Measurements from ENCODE around the gene FEM1C. TPM values are rescaled to one million over a fixed set of nuclear protein-coding genes. Genes with fewer than 3 reads are reported as not detected.

The FEM1C gene
- total and polyA plus RNA-seq, 10 donors: 3.1 to 22.7 (median 16.9) TPM

GRCh38 chr5:115586525-115587146, 42.1 kb upstream of the FEM1C start:
- H3K36me3 ChIP-seq: no peaks in the 10 kb centered on the region
- H3K27ac ChIP-seq: no peak overlapping the region
- intact Hi-C loops (cut with DNase I; ENCODE audit: low total_unique reads): loop anchor here (5.0 kb wide), 1 partner anchor 274 kb away; no protein-coding TSS in a partner anchor
- 52 to 62% (median 53%) methylated on average over 6 of the region's 6 CpGs for WGBS, 5 donors
- no peak overlapping the region for H3K4me3 ChIP-seq
- no peak for DNase-seq
- peaks cover 0 to 11% (median 5%) of the 10 kb centered on the region in 6 donors for H3K4me1 ChIP-seq
- TF ChIP-seq CTCF (IDR thresholded peaks at IDR 0.05 in 8 of 11, conservative IDR thresholded peaks at IDR 0.05 in 3 of 11) (peak; percentile 18 to 72 (median 52)), POLR2A (IDR thresholded peaks at IDR 0.05) (no peak)
- no peaks in the 10 kb centered on the region for H3K9me3 ChIP-seq
- no peaks in the 10 kb centered on the region for H3K27me3 ChIP-seq (replicated peaks in 1 of 7)

GRCh38 chr5:115585265-115585664, 40.7 kb upstream of the FEM1C start:
- intact Hi-C loops (cut with DNase I; ENCODE audit: low total_unique reads): loop anchor here (5.0 kb wide), 1 partner anchor 273 kb away; no protein-coding TSS in a partner anchor
- Histone ChIP-seq H3K27ac (no peak overlapping the region), H3K4me1 (peaks cover 0 to 11% (median 5%) of the 10 kb centered on the region in 6 donors), H3K9me3 (no peaks in the 10 kb centered on the region), H3K27me3 (replicated peaks in 1 of 7) (no peaks in the 10 kb centered on the region), H3K36me3 (peaks cover 0 to 11% (median 0%) of the 10 kb centered on the region in 6 donors), H3K4me3 (no peak overlapping the region)
- DNase-seq: no peak
- 94 to 100% (median 98%) methylated on average over 1 of the region's 1 CpG for WGBS, 5 donors
- no peak for TF ChIP-seq POLR2A (IDR thresholded peaks at IDR 0.05)
- no peak for TF ChIP-seq POLR2AphosphoS5 (IDR thresholded peaks at IDR 0.05)
- TF ChIP-seq CTCF (IDR thresholded peaks at IDR 0.05 in 8 of 11, conservative IDR thresholded peaks at IDR 0.05 in 3 of 11): no peak

- no peak for TF ChIP-seq POLR2AphosphoS5 (IDR thresholded peaks at IDR 0.05)
- intact Hi-C loops (cut with DNase I; ENCODE audit: low total_unique reads): no loop called here
Observed at GRCh38 chr5:115584501-115584900, 39.9 kb upstream of the FEM1C start.

GRCh38 chr5:115583474-115583873, 38.9 kb upstream of the FEM1C start:
- Histone ChIP-seq H3K36me3 (peaks cover 0 to 14% (median 0%) of the 10 kb centered on the region in 6 donors), H3K27ac (no peak overlapping the region), H3K4me3 (no peak overlapping the region), H3K4me1 (peaks cover 0 to 26% (median 5%) of the 10 kb centered on the region in 6 donors), H3K27me3 (replicated peaks in 1 of 7) (no peaks in the 10 kb centered on the region), H3K9me3 (no peaks in the 10 kb centered on the region)
- WGBS, 5 donors: 52 to 74% (median 67%) methylated on average over 3 of the region's 3 CpGs
- intact Hi-C loops (cut with DNase I; ENCODE audit: low total_unique reads): no loop called here
- no peak for TF ChIP-seq CTCF (IDR thresholded peaks at IDR 0.05 in 8 of 11, conservative IDR thresholded peaks at IDR 0.05 in 3 of 11)
- TF ChIP-seq POLR2AphosphoS5 (IDR thresholded peaks at IDR 0.05): no peak
- no peak for TF ChIP-seq POLR2A (IDR thresholded peaks at IDR 0.05)
- no peak for DNase-seq

More at GRCh38 chr5:115584501-115584900, 39.9 kb upstream of the FEM1C start:
- no peak overlapping the region for H3K27ac ChIP-seq
- no peaks in the 10 kb centered on the region for H3K27me3 ChIP-seq (replicated peaks in 1 of 7)
- no peak for DNase-seq
- H3K36me3 ChIP-seq: peaks cover 0 to 14% (median 0%) of the 10 kb centered on the region in 6 donors
- H3K4me1 ChIP-seq: peaks cover 0 to 16% (median 5%) of the 10 kb centered on the region in 6 donors
- H3K4me3 ChIP-seq: no peak overlapping the region
- no peaks in the 10 kb centered on the region for H3K9me3 ChIP-seq
- 84 to 97% (median 92%) methylated on average over 1 of the region's 1 CpG for WGBS, 5 donors

All from spleen (tissue), 11 donors.